MM.1S (cell line): ENCODE measurements around the gene DTD1.

Experiments
- CTCF ChIP-seq: fragments of 300-600 bp; sonication (generic); IDR thresholded peaks from 2 replicates; pipeline ENCODE4 v1.5.1; 2016; ENCODE audit warnings: antibody characterized with exemption, low read length, mixed read lengths
- EZH2 ChIP-seq: fragments of 300-600 bp; sonication (generic); optimal IDR thresholded peaks from 2 replicates; pipeline ENCODE3; 2017; ENCODE audit warnings: low read depth, mild to moderate bottlenecking, antibody characterized with exemption, low read length, mixed read lengths

GRCh38 chr20:18801516-18801915 is 213.7 kb downstream of the DTD1 start:
- no peak for TF ChIP-seq CTCF
- TF ChIP-seq EZH2, result no peak
